K562 (cell line): Measurements from ENCODE around the gene PPM1E.

ENCODE experiments used
- MIER1 ChIP-seq: fragments of 450-650 bp; IDR thresholded peaks from 2 replicates; pipeline ENCODE4 v1.6.1; 2016; ENCODE audit warnings: antibody characterized with exemption, mild to moderate bottlenecking, low read depth
- TF ChIP-seq, protein P1 (sequence below): fragments of 250-450 bp; sonication (Bioruptor Pico); IDR thresholded peaks from 2 replicates; pipeline ENCODE4 v1.8.0; 2021; ENCODE audit warnings: mild to moderate bottlenecking, moderate library complexity
- TF ChIP-seq, protein P2 (sequence below): fragments of 450-650 bp; IDR thresholded peaks from 2 replicates; pipeline ENCODE4 v1.6.1; 2018; ENCODE audit warnings: mild to moderate bottlenecking, low read depth; ENCODE audit not compliant: partially characterized antibody

DNA sequence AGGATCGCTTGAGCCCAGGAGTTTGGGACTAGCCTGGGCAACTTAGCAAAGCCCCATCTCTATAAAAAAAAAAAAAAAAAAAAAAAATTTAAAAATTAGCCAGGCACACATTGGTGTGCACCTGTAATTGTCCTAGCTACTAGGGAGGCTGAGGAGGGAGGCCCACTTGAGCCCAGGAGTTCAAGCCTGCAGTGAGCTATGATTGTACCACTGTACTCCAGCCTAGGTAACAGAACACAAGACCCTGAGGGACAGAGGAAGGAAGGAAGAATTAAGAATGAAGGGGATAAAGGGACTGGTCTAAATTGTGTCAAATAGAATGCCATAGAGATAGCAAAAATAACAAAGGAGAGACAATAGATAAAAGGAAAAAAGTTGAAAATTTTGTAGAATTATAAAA lies 248.2 kb downstream of the PPM1E start:
- TF ChIP-seq MIER1: no peak
- TF ChIP-seq, protein P1, sequence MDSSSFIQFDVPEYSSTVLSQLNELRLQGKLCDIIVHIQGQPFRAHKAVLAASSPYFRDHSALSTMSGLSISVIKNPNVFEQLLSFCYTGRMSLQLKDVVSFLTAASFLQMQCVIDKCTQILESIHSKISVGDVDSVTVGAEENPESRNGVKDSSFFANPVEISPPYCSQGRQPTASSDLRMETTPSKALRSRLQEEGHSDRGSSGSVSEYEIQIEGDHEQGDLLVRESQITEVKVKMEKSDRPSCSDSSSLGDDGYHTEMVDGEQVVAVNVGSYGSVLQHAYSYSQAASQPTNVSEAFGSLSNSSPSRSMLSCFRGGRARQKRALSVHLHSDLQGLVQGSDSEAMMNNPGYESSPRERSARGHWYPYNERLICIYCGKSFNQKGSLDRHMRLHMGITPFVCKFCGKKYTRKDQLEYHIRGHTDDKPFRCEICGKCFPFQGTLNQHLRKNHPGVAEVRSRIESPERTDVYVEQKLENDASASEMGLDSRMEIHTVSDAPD: no peak
- TF ChIP-seq, protein P2, sequence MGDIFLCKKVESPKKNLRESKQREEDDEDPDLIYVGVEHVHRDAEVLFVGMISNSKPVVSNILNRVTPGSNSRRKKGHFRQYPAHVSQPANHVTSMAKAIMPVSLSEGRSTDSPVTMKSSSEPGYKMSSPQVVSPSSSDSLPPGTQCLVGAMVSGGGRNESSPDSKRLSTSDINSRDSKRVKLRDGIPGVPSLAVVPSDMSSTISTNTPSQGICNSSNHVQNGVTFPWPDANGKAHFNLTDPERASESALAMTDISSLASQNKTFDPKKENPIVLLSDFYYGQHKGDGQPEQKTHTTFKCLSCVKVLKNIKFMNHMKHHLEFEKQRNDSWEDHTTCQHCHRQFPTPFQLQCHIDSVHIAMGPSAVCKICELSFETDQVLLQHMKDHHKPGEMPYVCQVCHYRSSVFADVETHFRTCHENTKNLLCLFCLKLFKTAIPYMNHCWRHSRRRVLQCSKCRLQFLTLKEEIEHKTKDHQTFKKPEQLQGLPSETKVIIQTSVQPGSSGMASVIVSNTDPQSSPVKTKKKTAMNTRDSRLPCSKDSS: no peak
